Measurements from ENCODE around the gene MCTP1.

The MCTP1 gene

GRCh38 chr5:95272316-95272929 is 12.5 kb downstream of the MCTP1 start:
- no peaks in the 10 kb centered on the region for H3K9me2 ChIP-seq (replicated peaks; ENCODE audit: low read depth, low read length)

GRCh38 chr5:95262933-95263660 is 21.8 kb downstream of the MCTP1 start:
- H3K4me1 ChIP-seq (ENCODE audit: insufficient read depth, low read length, poor library complexity, severe bottlenecking): no peaks in the 10 kb centered on the region

More at GRCh38 chr5:95272316-95272929, 12.5 kb downstream of the MCTP1 start:
- Histone ChIP-seq H3K79me2 (ENCODE audit: insufficient read depth, low read length) (no peaks in the 10 kb centered on the region), H3K4me1 (ENCODE audit: insufficient read depth, low read length, poor library complexity, severe bottlenecking) (no peaks in the 10 kb centered on the region), H3F3A (ENCODE audit: low read depth) (no peaks in the 10 kb centered on the region), H4K20me1 (ENCODE audit: insufficient read depth, low read length, poor library complexity, severe bottlenecking) (no peaks in the 10 kb centered on the region), H3K36me3 (ENCODE audit: insufficient read depth, low read length) (no peaks in the 10 kb centered on the region), H3K27me3 (ENCODE audit: insufficient read depth, low read length, poor library complexity, severe bottlenecking) (no peaks in the 10 kb centered on the region), H3K4me3 (ENCODE audit: low read length, poor library complexity, severe bottlenecking) (no peak overlapping the region), H3K4me2 (ENCODE audit: low read depth, low read length, poor library complexity, severe bottlenecking) (no peak overlapping the region), H3K9ac (ENCODE audit: low read depth, low read length, poor library complexity, severe bottlenecking) (no peak overlapping the region), H3K9me3 (ENCODE audit: insufficient read depth, low read depth, low read length) (no peaks in the 10 kb centered on the region), H2AFZ (ENCODE audit: low read length) (no peak overlapping the region)
- TF ChIP-seq, protein P1, sequence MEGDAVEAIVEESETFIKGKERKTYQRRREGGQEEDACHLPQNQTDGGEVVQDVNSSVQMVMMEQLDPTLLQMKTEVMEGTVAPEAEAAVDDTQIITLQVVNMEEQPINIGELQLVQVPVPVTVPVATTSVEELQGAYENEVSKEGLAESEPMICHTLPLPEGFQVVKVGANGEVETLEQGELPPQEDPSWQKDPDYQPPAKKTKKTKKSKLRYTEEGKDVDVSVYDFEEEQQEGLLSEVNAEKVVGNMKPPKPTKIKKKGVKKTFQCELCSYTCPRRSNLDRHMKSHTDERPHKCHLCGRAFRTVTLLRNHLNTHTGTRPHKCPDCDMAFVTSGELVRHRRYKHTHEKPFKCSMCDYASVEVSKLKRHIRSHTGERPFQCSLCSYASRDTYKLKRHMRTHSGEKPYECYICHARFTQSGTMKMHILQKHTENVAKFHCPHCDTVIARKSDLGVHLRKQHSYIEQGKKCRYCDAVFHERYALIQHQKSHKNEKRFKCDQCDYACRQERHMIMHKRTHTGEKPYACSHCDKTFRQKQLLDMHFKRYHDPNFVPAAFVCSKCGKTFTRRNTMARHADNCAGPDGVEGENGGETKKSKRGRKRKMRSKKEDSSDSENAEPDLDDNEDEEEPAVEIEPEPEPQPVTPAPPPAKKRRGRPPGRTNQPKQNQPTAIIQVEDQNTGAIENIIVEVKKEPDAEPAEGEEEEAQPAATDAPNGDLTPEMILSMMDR (conservative IDR thresholded peaks at IDR 0.05; ENCODE audit: low read length): no peak
- TF ChIP-seq EZH2phosphoT487 (IDR thresholded peaks at IDR 0.05; ENCODE audit: borderline replicate concordance): no peak

GRCh38 chr5:95261437-95262175 is 23.3 kb downstream of the MCTP1 start:
- H3K4me1 ChIP-seq (ENCODE audit: insufficient read depth, low read length, poor library complexity, severe bottlenecking): no peaks in the 10 kb centered on the region
- no peak overlapping the region for H2AFZ ChIP-seq (ENCODE audit: low read length)
- H3K9ac ChIP-seq (ENCODE audit: low read depth, low read length, poor library complexity, severe bottlenecking): no peak overlapping the region
- H4K20me1 ChIP-seq (ENCODE audit: insufficient read depth, low read length, poor library complexity, severe bottlenecking): no peaks in the 10 kb centered on the region
- H3K4me2 ChIP-seq (ENCODE audit: low read depth, low read length, poor library complexity, severe bottlenecking): no peak overlapping the region
- no peak overlapping the region for H3K4me3 ChIP-seq (ENCODE audit: low read length, poor library complexity, severe bottlenecking)
- no peaks in the 10 kb centered on the region for H3K27me3 ChIP-seq (ENCODE audit: insufficient read depth, low read length, poor library complexity, severe bottlenecking)
- H3K79me2 ChIP-seq (ENCODE audit: insufficient read depth, low read length): no peaks in the 10 kb centered on the region
- H3K9me3 ChIP-seq (ENCODE audit: insufficient read depth, low read depth, low read length): no peaks in the 10 kb centered on the region
- H3K36me3 ChIP-seq (ENCODE audit: insufficient read depth, low read length): no peaks in the 10 kb centered on the region
- no peaks in the 10 kb centered on the region for H3K9me2 ChIP-seq (replicated peaks; ENCODE audit: low read depth, low read length)
- TF ChIP-seq EZH2phosphoT487 (IDR thresholded peaks at IDR 0.05; ENCODE audit: borderline replicate concordance): no peak
- TF ChIP-seq, protein P1 (conservative IDR thresholded peaks at IDR 0.05; ENCODE audit: low read length): peak; percentile 78
- no peaks in the 10 kb centered on the region for H3F3A ChIP-seq (ENCODE audit: low read depth)

More at GRCh38 chr5:95262933-95263660, 21.8 kb downstream of the MCTP1 start:
- Histone ChIP-seq H3K9me3 (ENCODE audit: insufficient read depth, low read depth, low read length) (no peaks in the 10 kb centered on the region), H3K9me2 (replicated peaks; ENCODE audit: low read depth, low read length) (no peaks in the 10 kb centered on the region), H3K79me2 (ENCODE audit: insufficient read depth, low read length) (no peaks in the 10 kb centered on the region), H2AFZ (ENCODE audit: low read length) (no peak overlapping the region), H4K20me1 (ENCODE audit: insufficient read depth, low read length, poor library complexity, severe bottlenecking) (no peaks in the 10 kb centered on the region), H3K4me3 (ENCODE audit: low read length, poor library complexity, severe bottlenecking) (no peak overlapping the region), H3K36me3 (ENCODE audit: insufficient read depth, low read length) (no peaks in the 10 kb centered on the region), H3F3A (ENCODE audit: low read depth) (no peaks in the 10 kb centered on the region), H3K27me3 (ENCODE audit: insufficient read depth, low read length, poor library complexity, severe bottlenecking) (no peaks in the 10 kb centered on the region), H3K9ac (ENCODE audit: low read depth, low read length, poor library complexity, severe bottlenecking) (no peak overlapping the region), H3K4me2 (ENCODE audit: low read depth, low read length, poor library complexity, severe bottlenecking) (no peak overlapping the region)
- no peak for TF ChIP-seq EZH2phosphoT487 (IDR thresholded peaks at IDR 0.05; ENCODE audit: borderline replicate concordance)
- TF ChIP-seq, protein P1 (conservative IDR thresholded peaks at IDR 0.05; ENCODE audit: low read length): no peak
